SK-N-SH treated with all-trans-retinoic acid at 6 μM for 48 hours (cell line): ENCODE results near the gene TRAPPC1.

ENCODE experiments used
- ATAC-seq: fragments of 200-7000 bp; cut with Tn5 transposase; 3 replicates; pipeline ENCODE4 v1.9.1; 2020; ENCODE audit warnings: mild to moderate bottlenecking, moderate library complexity
- ARNTL ChIP-seq: fragments of 450-650 bp; formaldehyde crosslinking; IDR thresholded peaks from 2 replicates; pipeline ENCODE4 v1.5.0; 2020; ENCODE audit warnings: low read depth, mild to moderate bottlenecking, moderate library complexity, borderline replicate concordance
- BACH2 ChIP-seq: fragments of 250-450 bp; sonication (Bioruptor Pico); IDR thresholded peaks from 2 replicates; pipeline ENCODE4 v1.9.0; 2021; ENCODE audit warnings: mild to moderate bottlenecking, borderline replicate concordance
- CSDC2 ChIP-seq: fragments of 250-450 bp; sonication (Bioruptor Pico); IDR thresholded peaks from 2 replicates; pipeline ENCODE4 v1.5.0; 2020; ENCODE audit warnings: mild to moderate bottlenecking, moderate library complexity
- ESRRG ChIP-seq: fragments of 250-450 bp; sonication (Bioruptor Pico); IDR thresholded peaks from 2 replicates; pipeline ENCODE4 v1.6.1; 2021; ENCODE audit warnings: mild to moderate bottlenecking
- GLIS3 ChIP-seq: fragments of 250-450 bp; sonication (Bioruptor Pico); IDR thresholded peaks from 2 replicates; pipeline ENCODE4 v1.5.0; 2020; ENCODE audit warnings: mild to moderate bottlenecking, moderate library complexity
- ISL1 ChIP-seq: fragments of 250-450 bp; sonication (Bioruptor Pico); IDR thresholded peaks from 2 replicates; pipeline ENCODE4 v2.1.2; 2022; ENCODE audit warnings: mild to moderate bottlenecking, moderate library complexity
- OSR1 ChIP-seq: fragments of 250-450 bp; sonication (Bioruptor Pico); IDR thresholded peaks from 2 replicates; pipeline ENCODE4 v1.8.0; 2022; ENCODE audit warnings: moderate library complexity, mild to moderate bottlenecking, inconsistent platforms
- PPARA ChIP-seq: fragments of 250-450 bp; sonication (Bioruptor Pico); IDR thresholded peaks from 2 replicates; pipeline ENCODE4 v1.5.0; 2020; ENCODE audit warnings: mild to moderate bottlenecking, borderline replicate concordance
- RARB ChIP-seq: fragments of 250-450 bp; sonication (Bioruptor Pico); IDR thresholded peaks from 2 replicates; pipeline ENCODE4 v1.8.0; 2021; ENCODE audit warnings: mild to moderate bottlenecking, moderate library complexity
- SNAI2 ChIP-seq: fragments of 250-450 bp; sonication (Bioruptor Pico); IDR thresholded peaks from 2 replicates; pipeline ENCODE4 v1.5.0; 2020; ENCODE audit warnings: mild to moderate bottlenecking, moderate library complexity
- TCF4 ChIP-seq: fragments of 250-450 bp; sonication (Bioruptor Pico); IDR thresholded peaks from 2 replicates; pipeline ENCODE4 v1.8.0; 2021; ENCODE audit warnings: mild to moderate bottlenecking, moderate library complexity, borderline replicate concordance
- ZC3H10 ChIP-seq: fragments of 250-450 bp; sonication (Bioruptor Pico); IDR thresholded peaks from 2 replicates; pipeline ENCODE4 v1.5.1; 2021; ENCODE audit warnings: mild to moderate bottlenecking, moderate library complexity
- ZFP3 ChIP-seq: fragments of 250-450 bp; sonication (Bioruptor Pico); IDR thresholded peaks from 2 replicates; pipeline ENCODE4 v1.5.0; 2020; ENCODE audit warnings: mild to moderate bottlenecking, moderate library complexity
- ZFP30 ChIP-seq: fragments of 450-650 bp; formaldehyde crosslinking; IDR thresholded peaks from 2 replicates; pipeline ENCODE4 v1.5.0; 2022; ENCODE audit warnings: mild to moderate bottlenecking, moderate library complexity
- ZNF565 ChIP-seq: fragments of 450-650 bp; formaldehyde crosslinking; conservative IDR thresholded peaks from 2 replicates; pipeline ENCODE4 v1.5.0; 2020; ENCODE audit warnings: low read depth, mild to moderate bottlenecking, moderate library complexity
- ZNF70 ChIP-seq: fragments of 450-650 bp; formaldehyde crosslinking; IDR thresholded peaks from 2 replicates; pipeline ENCODE4 v1.5.0; 2020; ENCODE audit warnings: mild to moderate bottlenecking, moderate library complexity
- TF ChIP-seq, protein P1 (sequence below): fragments of 250-450 bp; sonication (Bioruptor Pico); IDR thresholded peaks from 2 replicates; pipeline ENCODE4 v1.8.0; 2021; ENCODE audit warnings: low read depth, mild to moderate bottlenecking, moderate library complexity, borderline replicate concordance
- TF ChIP-seq, protein P2 (sequence below): fragments of 250-450 bp; sonication (Bioruptor Pico); IDR thresholded peaks from 2 replicates; pipeline ENCODE4 v1.5.0; 2020; ENCODE audit warnings: mild to moderate bottlenecking, moderate library complexity
- TF ChIP-seq, protein P3 (sequence below): fragments of 250-450 bp; sonication (Bioruptor Pico); IDR thresholded peaks from 2 replicates; pipeline ENCODE4 v1.8.0; 2020; ENCODE audit warnings: mild to moderate bottlenecking, moderate library complexity, borderline replicate concordance
- TF ChIP-seq, protein P4 (sequence below): fragments of 250-450 bp; sonication (Bioruptor Pico); IDR thresholded peaks from 2 replicates; pipeline ENCODE4 v1.5.1; 2021; ENCODE audit warnings: mild to moderate bottlenecking, moderate library complexity
- TF ChIP-seq, protein P5 (sequence below): fragments of 250-450 bp; sonication (Bioruptor Pico); IDR thresholded peaks from 2 replicates; pipeline ENCODE4 v1.5.1; 2020; ENCODE audit warnings: low read depth, mild to moderate bottlenecking, moderate library complexity

The TRAPPC1 gene

DNA sequence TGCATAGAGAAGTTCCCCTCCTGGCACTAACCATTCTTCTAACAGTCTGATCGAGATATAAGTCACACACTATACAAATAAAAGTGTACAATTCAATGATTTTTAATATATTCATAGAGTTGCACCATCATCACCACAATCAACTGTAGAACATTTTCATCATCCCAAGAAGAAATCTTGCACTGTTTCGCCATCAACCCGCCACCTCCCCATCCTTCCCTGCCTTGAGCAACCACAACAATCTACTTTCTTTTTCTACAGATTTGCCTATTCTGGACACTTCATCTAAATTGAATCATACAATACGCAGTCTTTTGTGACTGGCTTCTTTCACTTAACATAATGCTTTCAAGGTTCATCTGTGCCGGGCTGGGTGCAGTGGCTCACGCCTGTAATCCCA is 37.7 kb upstream of the TRAPPC1 start (continued):
- TF ChIP-seq, protein P1, sequence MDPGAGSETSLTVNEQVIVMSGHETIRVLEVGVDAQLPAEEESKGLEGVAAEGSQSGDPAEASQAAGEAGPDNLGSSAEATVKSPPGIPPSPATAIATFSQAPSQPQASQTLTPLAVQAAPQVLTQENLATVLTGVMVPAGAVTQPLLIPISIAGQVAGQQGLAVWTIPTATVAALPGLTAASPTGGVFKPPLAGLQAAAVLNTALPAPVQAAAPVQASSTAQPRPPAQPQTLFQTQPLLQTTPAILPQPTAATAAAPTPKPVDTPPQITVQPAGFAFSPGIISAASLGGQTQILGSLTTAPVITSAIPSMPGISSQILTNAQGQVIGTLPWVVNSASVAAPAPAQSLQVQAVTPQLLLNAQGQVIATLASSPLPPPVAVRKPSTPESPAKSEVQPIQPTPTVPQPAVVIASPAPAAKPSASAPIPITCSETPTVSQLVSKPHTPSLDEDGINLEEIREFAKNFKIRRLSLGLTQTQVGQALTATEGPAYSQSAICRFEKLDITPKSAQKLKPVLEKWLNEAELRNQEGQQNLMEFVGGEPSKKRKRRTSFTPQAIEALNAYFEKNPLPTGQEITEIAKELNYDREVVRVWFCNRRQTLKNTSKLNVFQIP (CRISPR knock-in tag): no peak

DNA sequence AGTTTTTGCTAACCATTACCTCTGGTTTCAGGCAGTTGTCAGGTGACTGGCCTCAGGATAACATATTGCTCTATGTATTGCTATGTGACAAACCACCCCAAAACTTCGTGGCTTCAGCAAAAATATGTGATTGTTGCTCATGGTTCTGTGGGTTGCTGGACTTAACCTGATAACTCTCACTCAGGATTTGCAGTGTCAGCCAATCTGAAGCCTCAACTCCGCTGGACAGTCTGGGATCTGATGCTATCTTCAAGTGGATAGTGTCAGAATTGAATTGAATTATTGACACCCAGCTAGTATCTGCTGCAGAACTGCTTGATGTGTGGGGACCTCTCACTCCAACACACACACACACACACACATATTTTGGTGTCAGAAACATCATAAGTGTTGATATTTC is 36.0 kb upstream of the TRAPPC1 start:
- no peak for TF ChIP-seq SNAI2 (CRISPR knock-in tag)
- no peak for TF ChIP-seq PPARA (CRISPR knock-in tag)
- no peak for TF ChIP-seq ZNF70
- TF ChIP-seq, protein P2, sequence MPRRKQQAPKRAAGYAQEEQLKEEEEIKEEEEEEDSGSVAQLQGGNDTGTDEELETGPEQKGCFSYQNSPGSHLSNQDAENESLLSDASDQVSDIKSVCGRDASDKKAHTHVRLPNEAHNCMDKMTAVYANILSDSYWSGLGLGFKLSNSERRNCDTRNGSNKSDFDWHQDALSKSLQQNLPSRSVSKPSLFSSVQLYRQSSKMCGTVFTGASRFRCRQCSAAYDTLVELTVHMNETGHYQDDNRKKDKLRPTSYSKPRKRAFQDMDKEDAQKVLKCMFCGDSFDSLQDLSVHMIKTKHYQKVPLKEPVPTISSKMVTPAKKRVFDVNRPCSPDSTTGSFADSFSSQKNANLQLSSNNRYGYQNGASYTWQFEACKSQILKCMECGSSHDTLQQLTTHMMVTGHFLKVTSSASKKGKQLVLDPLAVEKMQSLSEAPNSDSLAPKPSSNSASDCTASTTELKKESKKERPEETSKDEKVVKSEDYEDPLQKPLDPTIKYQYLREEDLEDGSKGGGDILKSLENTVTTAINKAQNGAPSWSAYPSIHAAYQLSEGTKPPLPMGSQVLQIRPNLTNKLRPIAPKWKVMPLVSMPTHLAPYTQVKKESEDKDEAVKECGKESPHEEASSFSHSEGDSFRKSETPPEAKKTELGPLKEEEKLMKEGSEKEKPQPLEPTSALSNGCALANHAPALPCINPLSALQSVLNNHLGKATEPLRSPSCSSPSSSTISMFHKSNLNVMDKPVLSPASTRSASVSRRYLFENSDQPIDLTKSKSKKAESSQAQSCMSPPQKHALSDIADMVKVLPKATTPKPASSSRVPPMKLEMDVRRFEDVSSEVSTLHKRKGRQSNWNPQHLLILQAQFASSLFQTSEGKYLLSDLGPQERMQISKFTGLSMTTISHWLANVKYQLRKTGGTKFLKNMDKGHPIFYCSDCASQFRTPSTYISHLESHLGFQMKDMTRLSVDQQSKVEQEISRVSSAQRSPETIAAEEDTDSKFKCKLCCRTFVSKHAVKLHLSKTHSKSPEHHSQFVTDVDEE: no peak
- TF ChIP-seq ZC3H10: no peak
- no peak for TF ChIP-seq ESRRG (CRISPR knock-in tag)
- TF ChIP-seq ISL1 (CRISPR knock-in tag): no peak
- no peak for TF ChIP-seq CSDC2 (CRISPR knock-in tag)
- no peak for TF ChIP-seq RARB
- no peak for TF ChIP-seq TCF4 (CRISPR knock-in tag)
- no peak for TF ChIP-seq ZFP3 (CRISPR knock-in tag)
- TF ChIP-seq, protein P1 (CRISPR knock-in tag): no peak
- TF ChIP-seq BACH2 (CRISPR knock-in tag): no peak
- TF ChIP-seq, protein P3, sequence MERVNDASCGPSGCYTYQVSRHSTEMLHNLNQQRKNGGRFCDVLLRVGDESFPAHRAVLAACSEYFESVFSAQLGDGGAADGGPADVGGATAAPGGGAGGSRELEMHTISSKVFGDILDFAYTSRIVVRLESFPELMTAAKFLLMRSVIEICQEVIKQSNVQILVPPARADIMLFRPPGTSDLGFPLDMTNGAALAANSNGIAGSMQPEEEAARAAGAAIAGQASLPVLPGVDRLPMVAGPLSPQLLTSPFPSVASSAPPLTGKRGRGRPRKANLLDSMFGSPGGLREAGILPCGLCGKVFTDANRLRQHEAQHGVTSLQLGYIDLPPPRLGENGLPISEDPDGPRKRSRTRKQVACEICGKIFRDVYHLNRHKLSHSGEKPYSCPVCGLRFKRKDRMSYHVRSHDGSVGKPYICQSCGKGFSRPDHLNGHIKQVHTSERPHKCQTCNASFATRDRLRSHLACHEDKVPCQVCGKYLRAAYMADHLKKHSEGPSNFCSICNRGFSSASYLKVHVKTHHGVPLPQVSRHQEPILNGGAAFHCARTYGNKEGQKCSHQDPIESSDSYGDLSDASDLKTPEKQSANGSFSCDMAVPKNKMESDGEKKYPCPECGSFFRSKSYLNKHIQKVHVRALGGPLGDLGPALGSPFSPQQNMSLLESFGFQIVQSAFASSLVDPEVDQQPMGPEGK (CRISPR knock-in tag): no peak
- TF ChIP-seq, protein P4, sequence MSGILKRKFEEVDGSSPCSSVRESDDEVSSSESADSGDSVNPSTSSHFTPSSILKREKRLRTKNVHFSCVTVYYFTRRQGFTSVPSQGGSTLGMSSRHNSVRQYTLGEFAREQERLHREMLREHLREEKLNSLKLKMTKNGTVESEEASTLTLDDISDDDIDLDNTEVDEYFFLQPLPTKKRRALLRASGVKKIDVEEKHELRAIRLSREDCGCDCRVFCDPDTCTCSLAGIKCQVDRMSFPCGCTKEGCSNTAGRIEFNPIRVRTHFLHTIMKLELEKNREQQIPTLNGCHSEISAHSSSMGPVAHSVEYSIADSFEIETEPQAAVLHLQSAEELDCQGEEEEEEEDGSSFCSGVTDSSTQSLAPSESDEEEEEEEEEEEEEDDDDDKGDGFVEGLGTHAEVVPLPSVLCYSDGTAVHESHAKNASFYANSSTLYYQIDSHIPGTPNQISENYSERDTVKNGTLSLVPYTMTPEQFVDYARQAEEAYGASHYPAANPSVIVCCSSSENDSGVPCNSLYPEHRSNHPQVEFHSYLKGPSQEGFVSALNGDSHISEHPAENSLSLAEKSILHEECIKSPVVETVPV: no peak
- TF ChIP-seq, all 23 proteins: peak for 0
- ATAC-seq: no peak

DNA sequence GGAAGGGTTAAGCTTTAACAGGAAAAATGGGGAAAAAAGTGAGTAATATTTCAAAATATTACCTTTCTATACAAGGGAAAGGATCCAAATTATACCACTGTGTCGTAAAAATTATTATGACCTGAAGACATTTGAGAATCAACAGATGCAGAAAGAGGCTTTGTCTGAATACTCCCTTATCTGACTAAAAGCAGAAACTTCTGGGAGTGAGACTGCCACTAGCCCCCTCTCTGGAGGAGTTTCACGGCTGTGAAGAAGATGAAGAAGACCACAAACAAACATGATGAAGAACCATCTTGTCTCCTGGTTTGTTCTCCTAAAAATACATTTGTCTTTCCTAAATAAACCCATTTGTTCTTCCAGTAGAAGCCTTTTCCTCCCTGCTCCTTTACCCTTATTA is 29.7 kb upstream of the TRAPPC1 start:
- TF ChIP-seq, protein P5, sequence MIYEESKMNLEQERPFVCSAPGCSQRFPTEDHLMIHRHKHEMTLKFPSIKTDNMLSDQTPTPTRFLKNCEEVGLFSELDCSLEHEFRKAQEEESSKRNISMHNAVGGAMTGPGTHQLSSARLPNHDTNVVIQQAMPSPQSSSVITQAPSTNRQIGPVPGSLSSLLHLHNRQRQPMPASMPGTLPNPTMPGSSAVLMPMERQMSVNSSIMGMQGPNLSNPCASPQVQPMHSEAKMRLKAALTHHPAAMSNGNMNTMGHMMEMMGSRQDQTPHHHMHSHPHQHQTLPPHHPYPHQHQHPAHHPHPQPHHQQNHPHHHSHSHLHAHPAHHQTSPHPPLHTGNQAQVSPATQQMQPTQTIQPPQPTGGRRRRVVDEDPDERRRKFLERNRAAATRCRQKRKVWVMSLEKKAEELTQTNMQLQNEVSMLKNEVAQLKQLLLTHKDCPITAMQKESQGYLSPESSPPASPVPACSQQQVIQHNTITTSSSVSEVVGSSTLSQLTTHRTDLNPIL (CRISPR knock-in tag): no peak
- TF ChIP-seq GLIS3 (no peak), SNAI2 (CRISPR knock-in tag) (no peak), BACH2 (CRISPR knock-in tag) (no peak), ZC3H10 (no peak), ISL1 (CRISPR knock-in tag) (no peak), OSR1 (CRISPR knock-in tag) (no peak), ZNF565 (no peak), PPARA (CRISPR knock-in tag) (no peak), ZFP30 (CRISPR knock-in tag) (no peak), ZFP3 (CRISPR knock-in tag) (no peak), ARNTL (CRISPR knock-in tag) (no peak)
- TF ChIP-seq, protein P2: no peak
- no peak for ATAC-seq
